MM.1S (cell line): ENCODE results near the gene PTPRA.
"Not testable (repeated sequence)": the region's sequence is repeated elsewhere in the genome, so short reads cannot be mapped to it uniquely, and the experiment has no call there.

ENCODE experiments used
- DNase-seq: peaks from one replicate; pipeline ENCODE4 v3.0.0-alpha.2; 2015
- H2AFZ ChIP-seq: fragments of 300-600 bp; sonication (generic); 2 replicates; pipeline ENCODE4 v1.6.0; 2016; ENCODE audit warnings: antibody characterized with exemption, low read length
- H3F3A ChIP-seq: fragments of 300-600 bp; sonication (generic); 2 replicates; pipeline ENCODE4 v1.6.1; 2016; ENCODE audit warnings: mild to moderate bottlenecking, antibody characterized with exemption, low read length, moderate library complexity, mixed read lengths; ENCODE audit not compliant: insufficient read depth
- H3K27ac ChIP-seq: fragments of 300-600 bp; sonication (generic); 2 replicates; pipeline ENCODE4 v1.5.1; 2016; ENCODE audit warnings: mild to moderate bottlenecking, low read length
- H3K27me3 ChIP-seq: fragments of 300-600 bp; sonication (generic); replicated peaks from 2 replicates; pipeline ENCODE4 v1.6.0; 2016; ENCODE audit warnings: low read length; ENCODE audit not compliant: insufficient read depth
- H3K36me3 ChIP-seq: fragments of 300-600 bp; sonication (generic); replicated peaks from 2 replicates; pipeline ENCODE4 v1.6.1; 2016; ENCODE audit warnings: mild to moderate bottlenecking, low read length, mixed read lengths; ENCODE audit not compliant: insufficient read depth
- H3K4me1 ChIP-seq: fragments of 300-600 bp; sonication (generic); 2 replicates; pipeline ENCODE4 v1.6.1; 2016; ENCODE audit warnings: low read length, mixed read lengths
- H3K4me2 ChIP-seq: fragments of 300-600 bp; sonication (generic); 2 replicates; pipeline ENCODE4 v1.6.0; 2016; ENCODE audit warnings: low read depth, low read length
- H3K4me3 ChIP-seq: fragments of 300-600 bp; sonication (generic); 2 replicates; pipeline ENCODE4 v1.5.1; 2016; ENCODE audit warnings: low read length, mixed read lengths
- H3K79me2 ChIP-seq: fragments of 300-600 bp; sonication (generic); 2 replicates; pipeline ENCODE4 v1.6.1; 2016; ENCODE audit warnings: mixed run types, low read length, mixed read lengths
- H3K9ac ChIP-seq: fragments of 300-600 bp; sonication (generic); 2 replicates; pipeline ENCODE4 v1.6.1; 2016; ENCODE audit warnings: low read length, mixed read lengths
- H3K9me2 ChIP-seq: fragments of 300-600 bp; sonication (generic); replicated peaks from 2 replicates; pipeline ENCODE4 v1.6.1; 2016; ENCODE audit warnings: mild to moderate bottlenecking, low read length, mixed read lengths; ENCODE audit not compliant: insufficient read depth
- H3K9me3 ChIP-seq: fragments of 300-600 bp; sonication (generic); replicated peaks from 2 replicates; pipeline ENCODE4 v1.6.1; 2016; ENCODE audit warnings: mild to moderate bottlenecking, low read length, mixed read lengths; ENCODE audit not compliant: insufficient read depth
- H4K20me1 ChIP-seq: fragments of 300-600 bp; sonication (generic); 2 replicates; pipeline ENCODE4 v1.6.1; 2016; ENCODE audit warnings: mild to moderate bottlenecking, low read length, moderate library complexity, mixed read lengths; ENCODE audit not compliant: insufficient read depth
- CTCF ChIP-seq: fragments of 300-600 bp; sonication (generic); IDR thresholded peaks from 2 replicates; pipeline ENCODE4 v1.5.1; 2016; ENCODE audit warnings: antibody characterized with exemption, low read length, mixed read lengths
- EZH2 ChIP-seq: fragments of 300-600 bp; sonication (generic); optimal IDR thresholded peaks from 2 replicates; pipeline ENCODE3; 2017; ENCODE audit warnings: low read depth, mild to moderate bottlenecking, antibody characterized with exemption, low read length, mixed read lengths
- EZH2phosphoT487 ChIP-seq: fragments of 300-600 bp; sonication (generic); IDR thresholded peaks from 2 replicates; pipeline ENCODE4 v1.6.1; 2018; ENCODE audit warnings: antibody characterized with exemption, low read length

Gene PTPRA

GRCh38 chr20:2894221-2894620 lies 20.9 kb downstream of the PTPRA start:
- H3K79me2 ChIP-seq = peaks cover 91% of the 10 kb centered on the region
- TF ChIP-seq CTCF (no peak), EZH2 (no peak), EZH2phosphoT487 (no peak)
- no peak for DNase-seq

GRCh38 chr20:2895154-2895553 lies 21.9 kb downstream of the PTPRA start:
- H4K20me1 ChIP-seq, DNase-seq, H3K27ac ChIP-seq, H3K4me3 ChIP-seq, H2AFZ ChIP-seq, H3F3A ChIP-seq, H3K4me1 ChIP-seq, H3K27me3 ChIP-seq, H3K9ac ChIP-seq, H3K4me2 ChIP-seq, H3K9me3 ChIP-seq, H3K9me2 ChIP-seq, H3K36me3 ChIP-seq: not testable (repeated sequence)
- peaks cover 91% of the 10 kb centered on the region for H3K79me2 ChIP-seq

More at GRCh38 chr20:2894221-2894620, 20.9 kb downstream of the PTPRA start:
- no peak overlapping the region for H3K4me2 ChIP-seq
- no peaks in the 10 kb centered on the region for H3K9me2 ChIP-seq
- H3K27ac ChIP-seq = no peak overlapping the region
- no peaks in the 10 kb centered on the region for H3K36me3 ChIP-seq
- H3K4me1 ChIP-seq = no peaks in the 10 kb centered on the region
- peaks cover 2% of the 10 kb centered on the region; the same call in 1 of the 2 replicates for H4K20me1 ChIP-seq
- H3K9ac ChIP-seq = no peak overlapping the region
- H2AFZ ChIP-seq = no peak overlapping the region
- no peak overlapping the region for H3K4me3 ChIP-seq
- H3F3A ChIP-seq = no peaks in the 10 kb centered on the region
- H3K27me3 ChIP-seq = no peaks in the 10 kb centered on the region
- H3K9me3 ChIP-seq = no peaks in the 10 kb centered on the region

- Histone ChIP-seq H3K9ac (no peak overlapping the region), H3K9me3 (no peaks in the 10 kb centered on the region), H2AFZ (no peak overlapping the region), H3K4me2 (no peak overlapping the region), H3F3A (no peaks in the 10 kb centered on the region), H3K79me2 (peaks cover 80% of the 10 kb centered on the region), H3K4me1 (peaks cover 8% of the 10 kb centered on the region), H3K36me3 (no peaks in the 10 kb centered on the region), H4K20me1 (no peaks in the 10 kb centered on the region), H3K4me3 (no peak overlapping the region), H3K27ac (no peak overlapping the region), H3K9me2 (no peaks in the 10 kb centered on the region), H3K27me3 (no peaks in the 10 kb centered on the region)
- TF ChIP-seq CTCF (no peak), EZH2 (no peak), EZH2phosphoT487 (no peak)
- no peak for DNase-seq
Measured at GRCh38 chr20:2899243-2899642, 26.0 kb downstream of the PTPRA start.

GRCh38 chr20:2900845-2901592 lies 27.7 kb downstream of the PTPRA start:
- peak overlapping the region; percentile 4; the same call in 1 of the 2 replicates for H3K4me2 ChIP-seq
- no peak overlapping the region for H3K9ac ChIP-seq
- H4K20me1 ChIP-seq = no peaks in the 10 kb centered on the region
- H3K4me1 ChIP-seq = peaks cover 8% of the 10 kb centered on the region
- no peaks in the 10 kb centered on the region for H3K9me3 ChIP-seq
- H3K79me2 ChIP-seq = peaks cover 71% of the 10 kb centered on the region
- H3K9me2 ChIP-seq = no peaks in the 10 kb centered on the region
- no peaks in the 10 kb centered on the region for H3K27me3 ChIP-seq
- H3K4me3 ChIP-seq = no peak overlapping the region
- TF ChIP-seq CTCF (no peak), EZH2 (no peak), EZH2phosphoT487 (no peak)
- H3K36me3 ChIP-seq = no peaks in the 10 kb centered on the region
- H3K27ac ChIP-seq = no peak overlapping the region
- no peak overlapping the region for H2AFZ ChIP-seq
- H3F3A ChIP-seq = no peaks in the 10 kb centered on the region
- DNase-seq = peak; percentile 37
